RWPE2 (cell line): ENCODE data around the gene TMCC3.
A peak's percentile ranks its signal among the peaks of the same experiment; 100 is the strongest.

Source experiments
- ATAC-seq: fragments of 200-7000 bp; cut with Tn5 transposase; 3 replicates; pipeline ENCODE4 v1.9.1; 2021; ENCODE audit warnings: low read depth
- DNase-seq: peaks from one replicate; pipeline ENCODE4 v3.0.0-alpha.2; 2020; ENCODE audit warnings: low spot score
- H3K27ac ChIP-seq: fragments of 450-650 bp; 2 replicates; pipeline ENCODE4 v1.5.1; 2017; ENCODE audit warnings: mild to moderate bottlenecking; ENCODE audit not compliant: poor library complexity, severe bottlenecking
- H3K27me3 ChIP-seq: fragments of 250-450 bp; sonication (Bioruptor Pico); 2 replicates; pipeline ENCODE4 v1.5.1; 2021; ENCODE audit warnings: mild to moderate bottlenecking, moderate library complexity; ENCODE audit not compliant: insufficient read depth, poor library complexity, severe bottlenecking
- H3K36me3 ChIP-seq: fragments of 250-450 bp; sonication (Bioruptor Pico); 2 replicates; pipeline ENCODE4 v1.5.1; 2020; ENCODE audit warnings: low read depth, mild to moderate bottlenecking, moderate library complexity
- H3K4me1 ChIP-seq: fragments of 250-450 bp; sonication (Bioruptor Pico); 2 replicates; pipeline ENCODE4 v1.5.1; 2021; ENCODE audit warnings: mild to moderate bottlenecking, moderate library complexity; ENCODE audit not compliant: insufficient read depth, poor library complexity, severe bottlenecking
- H3K4me3 ChIP-seq: fragments of 250-450 bp; sonication (Bioruptor Pico); 2 replicates; pipeline ENCODE4 v1.5.1; 2021; ENCODE audit warnings: mild to moderate bottlenecking, moderate library complexity; ENCODE audit not compliant: severe bottlenecking
- H3K9me3 ChIP-seq: fragments of 250-450 bp; sonication (Bioruptor Pico); 2 replicates; pipeline ENCODE4 v1.5.1; 2021; ENCODE audit warnings: mild to moderate bottlenecking, moderate library complexity; ENCODE audit not compliant: severe bottlenecking
- TF ChIP-seq, protein P1 (sequence below): fragments of 450-650 bp; IDR thresholded peaks from one replicate; pipeline ENCODE4 v1.5.1; 2017; ENCODE audit warnings: mild to moderate bottlenecking, moderate library complexity; ENCODE audit not compliant: poor library complexity, severe bottlenecking

TMCC3 gene

DNA sequence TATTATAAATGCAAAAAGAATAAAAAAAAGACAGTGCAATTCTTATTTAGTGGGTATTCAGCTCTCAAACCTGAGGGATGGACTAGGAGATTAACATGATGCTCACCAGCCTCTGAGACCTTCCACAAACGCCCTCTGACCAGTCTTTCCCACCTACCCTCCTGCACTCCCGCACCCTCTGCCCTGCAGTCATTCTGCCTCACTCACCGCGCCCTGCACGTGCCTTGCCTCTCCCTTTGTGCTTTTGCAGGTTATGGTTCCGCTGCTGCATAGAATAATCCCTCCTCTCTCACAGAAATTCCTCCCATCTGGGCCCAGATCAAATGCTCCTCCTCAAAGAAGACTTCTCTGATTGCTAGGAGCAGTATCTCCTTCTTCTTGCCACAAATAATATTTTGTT is 28.5 kb upstream of the TMCC3 start:
- DNase-seq: no peak
- H3K4me3 ChIP-seq: no peak overlapping the region
- ATAC-seq: no peak
- H3K36me3 ChIP-seq: no peaks in the 10 kb centered on the region
- H3K9me3 ChIP-seq: no peaks in the 10 kb centered on the region
- H3K4me1 ChIP-seq: no peaks in the 10 kb centered on the region
- TF ChIP-seq, protein P1, sequence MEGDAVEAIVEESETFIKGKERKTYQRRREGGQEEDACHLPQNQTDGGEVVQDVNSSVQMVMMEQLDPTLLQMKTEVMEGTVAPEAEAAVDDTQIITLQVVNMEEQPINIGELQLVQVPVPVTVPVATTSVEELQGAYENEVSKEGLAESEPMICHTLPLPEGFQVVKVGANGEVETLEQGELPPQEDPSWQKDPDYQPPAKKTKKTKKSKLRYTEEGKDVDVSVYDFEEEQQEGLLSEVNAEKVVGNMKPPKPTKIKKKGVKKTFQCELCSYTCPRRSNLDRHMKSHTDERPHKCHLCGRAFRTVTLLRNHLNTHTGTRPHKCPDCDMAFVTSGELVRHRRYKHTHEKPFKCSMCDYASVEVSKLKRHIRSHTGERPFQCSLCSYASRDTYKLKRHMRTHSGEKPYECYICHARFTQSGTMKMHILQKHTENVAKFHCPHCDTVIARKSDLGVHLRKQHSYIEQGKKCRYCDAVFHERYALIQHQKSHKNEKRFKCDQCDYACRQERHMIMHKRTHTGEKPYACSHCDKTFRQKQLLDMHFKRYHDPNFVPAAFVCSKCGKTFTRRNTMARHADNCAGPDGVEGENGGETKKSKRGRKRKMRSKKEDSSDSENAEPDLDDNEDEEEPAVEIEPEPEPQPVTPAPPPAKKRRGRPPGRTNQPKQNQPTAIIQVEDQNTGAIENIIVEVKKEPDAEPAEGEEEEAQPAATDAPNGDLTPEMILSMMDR: no peak
- no peak overlapping the region for H3K27ac ChIP-seq
- no peaks in the 10 kb centered on the region for H3K27me3 ChIP-seq

DNA sequence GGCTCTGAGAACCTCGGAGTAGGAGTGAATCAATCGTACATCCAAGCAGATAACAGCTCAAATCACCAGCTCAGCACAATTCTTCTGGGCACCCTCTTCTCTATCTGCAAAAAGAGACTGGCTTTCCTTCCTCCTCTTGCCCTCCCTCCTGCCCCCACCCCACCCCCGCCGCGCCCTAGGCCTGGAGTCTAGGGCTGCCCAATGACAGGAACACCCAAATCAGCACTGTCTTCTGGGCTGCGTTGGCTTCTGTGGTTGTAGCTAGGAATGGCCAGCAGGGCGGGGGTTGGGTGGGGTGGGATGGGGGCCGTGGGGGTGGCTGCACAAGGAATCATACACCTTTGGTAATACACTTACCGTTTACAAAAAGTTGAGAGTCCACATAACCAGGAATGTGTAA is 28.0 kb upstream of the TMCC3 start:
- no peaks in the 10 kb centered on the region for H3K27me3 ChIP-seq
- H3K4me3 ChIP-seq: no peak overlapping the region

DNA sequence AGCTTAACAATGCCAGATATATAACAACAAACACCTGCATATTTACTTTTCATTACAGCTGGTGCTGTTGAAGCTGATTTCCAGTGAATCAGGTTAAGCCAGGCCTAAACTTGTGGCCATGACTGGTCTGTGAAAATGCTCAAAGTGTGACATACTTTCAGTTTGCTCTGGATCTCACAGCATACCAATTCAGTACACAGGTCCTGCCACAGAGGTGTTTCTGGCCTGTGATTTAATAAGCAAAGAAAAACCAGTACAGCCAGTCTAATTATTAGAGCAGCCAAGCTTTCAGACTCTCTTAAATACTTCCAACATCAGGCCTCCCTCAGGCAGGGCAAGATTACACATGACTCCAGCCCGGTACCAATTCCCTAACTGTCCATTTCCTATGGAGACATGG is 27.4 kb upstream of the TMCC3 start:
- ATAC-seq (peak; percentile 45; the same call in 1 of the 3 replicates), DNase-seq (no peak)
- no peaks in the 10 kb centered on the region for H3K36me3 ChIP-seq
- H3K4me3 ChIP-seq: no peak overlapping the region
- H3K9me3 ChIP-seq: no peaks in the 10 kb centered on the region
- H3K27ac ChIP-seq: no peak overlapping the region
- TF ChIP-seq, protein P1: no peak
- H3K27me3 ChIP-seq: no peaks in the 10 kb centered on the region
- no peaks in the 10 kb centered on the region for H3K4me1 ChIP-seq

More for the DNA sequence above, 28.0 kb upstream of the TMCC3 start:
- Histone ChIP-seq H3K9me3 (no peaks in the 10 kb centered on the region), H3K4me1 (no peaks in the 10 kb centered on the region), H3K36me3 (no peaks in the 10 kb centered on the region), H3K27ac (no peak overlapping the region)
- TF ChIP-seq, protein P1: no peak
- DNase-seq (no peak), ATAC-seq (no peak)

DNA sequence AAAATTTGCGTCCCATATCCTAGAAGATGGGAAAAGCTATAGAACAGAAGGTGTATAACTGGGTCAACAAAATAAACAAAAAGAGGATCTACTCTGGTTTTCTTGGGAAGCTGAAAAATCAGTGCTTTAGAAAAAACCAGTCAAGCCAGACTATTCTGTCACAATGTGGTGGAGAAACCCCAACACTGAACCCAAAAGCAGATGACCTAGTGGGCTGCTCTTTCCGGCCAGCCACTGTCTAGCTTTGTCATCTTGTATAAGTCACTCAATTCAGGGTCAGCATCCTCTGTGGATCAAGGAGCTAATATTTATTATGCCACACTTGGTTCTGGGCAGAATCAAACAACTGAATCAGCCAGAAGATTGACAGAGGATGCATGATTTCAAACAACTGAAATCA is 26.6 kb upstream of the TMCC3 start:
- Histone ChIP-seq H3K4me3 (no peak overlapping the region), H3K36me3 (no peaks in the 10 kb centered on the region), H3K4me1 (no peaks in the 10 kb centered on the region), H3K27ac (no peak overlapping the region), H3K27me3 (no peaks in the 10 kb centered on the region), H3K9me3 (no peaks in the 10 kb centered on the region)
- TF ChIP-seq, protein P1: no peak
- ATAC-seq (no peak), DNase-seq (no peak)

DNA sequence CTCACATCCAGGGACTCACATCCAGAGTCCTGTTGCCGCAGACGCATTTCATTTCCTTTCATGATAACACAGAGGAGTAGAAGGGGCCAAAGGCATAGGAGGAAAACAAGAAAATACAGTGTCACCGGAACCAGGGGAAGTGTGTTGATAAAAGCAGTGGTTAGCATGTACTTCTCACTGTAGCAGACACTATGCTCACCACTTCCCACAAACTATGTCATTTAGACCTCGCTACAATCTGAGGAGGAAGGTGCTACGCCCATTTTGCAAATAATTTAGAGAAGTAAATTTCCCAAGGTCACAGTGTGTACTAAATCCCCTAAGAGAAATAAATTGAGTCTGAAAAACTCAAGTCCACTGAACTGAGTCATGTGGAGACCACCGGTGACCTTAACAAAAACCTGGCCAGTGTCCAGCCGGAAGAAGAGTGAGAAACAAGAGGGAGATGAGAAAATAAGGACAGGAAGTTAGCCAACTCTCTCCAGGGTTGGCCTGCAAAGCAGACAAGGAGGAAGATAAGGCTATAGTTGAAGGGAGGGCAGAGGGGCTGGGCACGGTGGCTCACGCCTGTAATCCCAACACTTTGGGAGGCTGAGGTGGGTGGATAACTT is 25.8 kb upstream of the TMCC3 start:
- H3K4me3 ChIP-seq: no peak overlapping the region
- no peaks in the 10 kb centered on the region for H3K9me3 ChIP-seq
- DNase-seq (no peak), ATAC-seq (no peak)
- no peaks in the 10 kb centered on the region for H3K4me1 ChIP-seq
- no peak overlapping the region for H3K27ac ChIP-seq
- no peaks in the 10 kb centered on the region for H3K27me3 ChIP-seq
- TF ChIP-seq, protein P1: no peak
- no peaks in the 10 kb centered on the region for H3K36me3 ChIP-seq
